HG02840 (cell line): ENCODE results near the gene TLE6.
A peak's percentile ranks its signal among the peaks of the same experiment; 100 is the strongest.
"Not testable (repeated sequence)": the region's sequence is repeated elsewhere in the genome, so short reads cannot be mapped to it uniquely, and the experiment has no call there.

Experiments used
- ATAC-seq: cut with Tn5 transposase; IDR thresholded peaks from one replicate; pipeline ENCODE4 v1.9.1; 2021; ENCODE audit warnings: mild to moderate bottlenecking, moderate library complexity, moderate number of reproducible peaks; ENCODE audit not compliant: unreplicated experiment, low FRiP score

The TLE6 gene

GRCh38 chr19:3026768-3027167 lies 49.4 kb downstream of the TLE6 start:
- no peak for ATAC-seq

DNA sequence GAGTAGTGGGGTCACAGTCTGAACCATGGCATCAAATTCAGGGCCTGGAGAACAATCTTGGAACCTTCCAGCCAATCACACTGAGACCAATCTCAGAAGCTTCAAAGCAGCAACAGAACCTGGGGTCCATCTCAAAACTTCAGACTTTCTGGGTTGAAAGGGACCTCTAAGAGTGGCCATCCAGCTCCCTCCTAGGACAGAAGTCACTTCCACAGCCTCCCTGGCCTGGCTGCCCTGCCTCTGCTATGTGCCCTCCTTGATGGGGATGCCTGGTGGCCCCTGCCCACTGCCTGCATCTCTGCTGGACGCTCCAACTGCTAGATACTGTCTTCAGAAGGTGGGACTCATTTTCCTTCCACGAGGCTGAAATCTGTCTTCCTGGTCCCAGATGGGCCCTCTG lies 49.9 kb downstream of the TLE6 start:
- ATAC-seq: no peak

- no peak for ATAC-seq
Observed at GRCh38 chr19:3027981-3028304, 50.6 kb downstream of the TLE6 start.

DNA sequence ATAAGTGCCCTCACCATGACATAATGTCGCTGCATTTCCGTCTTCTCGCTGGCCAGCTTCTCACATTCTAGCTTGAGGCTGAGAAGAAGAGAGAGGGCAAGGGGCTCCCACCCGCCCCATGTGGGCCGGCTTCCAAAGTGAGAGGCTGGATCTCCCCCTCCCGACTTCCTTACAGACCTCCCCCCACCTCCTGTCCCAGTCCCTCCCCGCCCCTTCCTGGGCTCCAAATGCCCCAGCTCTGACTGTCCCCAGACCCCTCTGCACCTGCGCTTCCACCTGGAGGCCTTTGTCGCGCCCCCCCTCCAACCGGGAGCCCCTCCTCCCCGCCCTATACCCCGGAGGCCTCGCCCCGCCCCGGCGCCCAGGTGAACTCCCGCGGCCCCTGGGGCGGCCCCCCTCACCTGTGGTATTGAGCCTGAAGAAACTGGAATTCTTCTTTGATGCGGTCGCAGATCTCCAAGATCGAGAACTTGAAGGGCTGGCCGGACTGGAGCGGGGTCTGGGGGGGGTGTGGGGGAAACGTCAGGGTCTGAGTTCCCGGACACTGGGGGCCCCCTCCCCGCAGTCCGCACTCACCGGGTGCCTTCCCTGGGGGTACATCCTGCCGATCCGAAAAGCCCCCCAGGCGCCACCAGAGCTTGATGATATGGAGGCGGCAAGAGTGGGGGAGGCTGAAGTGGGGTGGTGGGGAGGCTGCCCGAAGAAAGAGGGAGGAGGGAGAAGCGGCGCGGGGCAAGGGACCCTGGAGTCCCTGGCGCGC lies 51.1 kb downstream of the TLE6 start:
- ATAC-seq: no peak

GRCh38 chr19:3029065-3029923 lies 51.9 kb downstream of the TLE6 start, which contains the start of gene TLE2:
TSS of gene TLE2 (minus strand) at chr19:3029280. CDS start at chr19:3028904, 376 bp downstream.
- ATAC-seq: no peak

DNA sequence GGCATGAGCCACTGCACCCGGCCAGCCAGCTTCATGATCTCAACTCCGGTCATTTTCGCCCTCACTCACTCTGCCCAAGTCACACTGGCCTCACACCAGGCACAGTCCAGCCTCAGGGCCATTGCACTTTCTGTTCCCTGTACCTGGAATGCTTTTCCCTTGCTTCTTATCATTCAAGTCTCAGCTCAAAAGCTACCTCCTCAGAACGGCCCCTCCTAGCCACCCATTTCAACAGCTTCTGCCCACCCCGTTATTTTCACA lies 54.2 kb downstream of the TLE6 start:
- no peak for ATAC-seq

- ATAC-seq: no peak
Observed at GRCh38 chr19:3033595-3034405, 56.4 kb downstream of the TLE6 start.

DNA sequence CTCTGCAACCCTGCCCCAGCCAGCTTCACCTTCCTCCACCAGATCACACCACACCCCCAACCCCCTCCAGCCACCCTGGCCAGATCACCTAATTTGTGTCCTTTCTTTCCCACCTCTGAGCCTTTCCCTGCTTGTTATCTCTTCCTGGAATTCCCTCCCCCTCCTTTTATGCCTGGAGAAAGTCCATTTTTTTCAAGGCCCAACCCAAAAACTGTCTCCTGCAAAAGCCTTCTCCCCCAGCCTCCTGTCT lies 57.0 kb downstream of the TLE6 start:
- no peak for ATAC-seq

- ATAC-seq: no peak
Observed at GRCh38 chr19:3034656-3035541, 57.5 kb downstream of the TLE6 start.

DNA sequence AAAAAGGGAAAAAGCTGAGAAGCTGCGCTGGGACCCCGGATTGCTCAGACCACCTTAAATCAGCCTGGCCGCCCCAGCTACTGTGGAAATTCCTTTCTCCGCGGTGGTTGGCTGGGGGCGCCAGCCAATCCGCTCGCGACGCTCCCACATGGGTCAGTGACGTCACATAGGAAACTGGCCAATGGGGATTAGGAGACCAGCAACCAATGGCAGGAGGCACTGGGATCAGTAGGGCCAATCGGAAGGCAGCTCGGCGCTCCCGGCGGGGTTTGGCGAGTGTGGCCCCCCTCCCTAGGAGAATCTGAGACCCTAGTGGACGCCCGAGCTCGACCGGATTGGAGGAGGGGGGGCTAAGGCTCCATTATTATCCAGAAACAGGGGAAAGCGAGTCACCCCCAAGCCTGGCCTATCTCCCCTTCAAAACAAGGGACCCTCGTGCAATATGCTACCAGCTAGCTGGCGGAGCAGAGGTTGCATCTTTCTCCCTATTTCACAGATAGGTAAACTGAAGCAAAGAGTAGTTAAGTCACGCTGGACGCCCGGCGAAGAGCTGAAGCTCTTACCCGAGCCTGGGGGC lies 58.3 kb downstream of the TLE6 start:
- peak; percentile 82 for ATAC-seq

DNA sequence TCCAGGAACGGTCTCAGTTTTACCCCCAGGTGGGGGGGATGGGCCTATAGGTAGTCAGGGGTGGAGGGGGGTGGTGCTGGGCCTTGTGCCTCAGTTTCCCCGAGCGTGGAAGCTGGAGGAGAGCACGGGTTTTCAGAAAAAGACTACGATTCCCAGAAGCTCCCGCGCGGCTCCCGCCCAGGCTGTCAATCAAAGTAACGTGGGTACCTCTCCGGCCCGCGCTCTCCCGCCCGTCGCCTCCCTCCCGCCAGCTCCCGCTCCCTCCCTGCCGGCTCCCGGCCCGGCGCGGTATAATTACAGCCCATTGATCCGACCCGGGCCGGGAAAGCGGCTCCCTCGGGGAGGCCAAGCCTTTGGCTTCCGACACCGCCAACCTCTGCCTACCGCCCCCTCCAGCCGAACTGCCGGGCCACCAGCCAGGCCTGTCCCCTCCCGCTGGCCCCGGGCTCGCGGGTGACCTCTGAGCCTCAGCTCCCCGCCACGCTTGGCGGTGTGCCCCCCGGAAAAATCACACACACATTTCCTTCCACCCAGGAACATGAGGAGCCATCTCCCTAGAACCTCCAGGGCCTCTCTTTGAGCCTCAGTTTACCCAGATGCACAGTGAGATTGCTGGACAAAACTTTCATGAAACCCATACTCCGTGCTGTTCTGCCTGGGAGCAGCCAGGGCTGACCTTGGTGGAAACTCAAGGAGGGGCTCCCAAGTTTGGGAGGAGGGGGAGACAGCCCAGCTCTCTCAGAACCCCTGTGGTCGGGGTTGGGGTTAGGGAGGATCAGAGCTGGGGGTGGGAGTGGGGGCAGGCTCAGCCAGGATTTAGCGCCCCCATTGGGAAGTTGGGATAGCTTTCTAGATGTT lies 59.0 kb downstream of the TLE6 start:
- peak; percentile 50 for ATAC-seq

DNA sequence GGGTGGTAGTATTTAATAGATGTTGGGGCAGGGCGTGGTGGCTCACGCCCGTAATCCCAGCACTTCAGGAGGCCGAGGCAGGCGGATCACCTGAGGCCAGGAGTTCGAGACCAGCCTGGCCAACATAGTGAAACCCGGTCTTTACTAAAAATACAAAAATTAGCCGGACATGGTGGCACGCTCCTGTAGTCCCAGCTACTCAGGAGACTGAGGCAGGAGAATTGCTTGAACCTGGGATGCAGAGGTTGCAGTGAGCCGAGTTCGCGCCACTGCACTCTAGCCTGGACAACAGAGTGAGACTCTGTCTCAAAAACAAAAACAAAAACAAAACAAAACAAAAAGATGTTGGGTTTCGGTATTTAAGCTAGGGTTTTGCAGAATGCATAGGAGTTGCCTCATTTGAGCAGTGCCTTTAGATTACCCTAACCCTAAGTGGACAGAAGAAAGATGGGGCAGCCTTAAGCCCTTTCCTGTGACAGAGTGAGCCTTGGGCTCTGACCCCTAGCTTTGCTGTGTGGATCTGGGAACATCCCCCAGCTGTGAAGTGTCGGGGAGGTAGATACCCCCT lies 59.7 kb downstream of the TLE6 start:
- not testable (repeated sequence) for ATAC-seq

DNA sequence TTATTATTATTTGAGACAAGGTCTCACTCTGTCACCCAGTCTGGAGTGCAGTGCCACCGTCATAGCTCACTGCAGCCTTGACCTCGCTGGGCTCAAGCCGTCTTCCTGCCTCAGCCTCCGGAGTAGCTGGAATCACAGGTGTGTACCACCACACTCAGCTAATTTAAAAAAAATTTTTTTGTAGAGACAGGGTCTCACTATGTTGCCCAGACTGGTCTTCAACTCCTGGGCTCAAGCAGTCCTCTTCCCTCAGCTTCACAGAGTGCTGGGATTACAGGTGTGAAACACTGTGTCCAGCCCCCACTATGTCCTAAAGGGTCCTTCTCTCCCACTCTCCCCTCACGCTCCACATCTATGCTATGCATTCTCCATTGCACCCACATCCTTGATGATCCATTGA lies 60.9 kb downstream of the TLE6 start:
- no peak for ATAC-seq

GRCh38 chr19:3039125-3039524 lies 61.8 kb downstream of the TLE6 start:
- ATAC-seq: no peak

DNA sequence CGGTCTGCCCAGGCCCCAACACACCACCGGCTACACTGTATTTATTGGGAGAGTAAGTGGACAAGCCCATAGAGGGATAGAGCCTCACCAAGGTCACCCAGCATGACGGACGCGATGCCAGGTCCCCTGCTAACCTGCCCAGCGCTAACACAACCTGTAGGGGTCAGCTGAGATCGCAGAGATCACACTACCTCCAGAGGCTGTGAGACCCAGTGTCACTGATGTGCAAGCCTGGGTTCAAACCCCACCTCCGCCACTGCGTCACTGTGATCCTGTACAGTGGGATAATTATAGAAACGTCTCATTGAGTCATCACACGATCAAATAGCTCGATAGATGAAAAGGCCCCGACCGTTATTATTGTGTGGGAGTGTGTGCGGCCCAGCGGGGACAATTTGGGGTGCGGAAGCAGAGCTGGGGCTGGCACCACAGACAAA lies 62.3 kb downstream of the TLE6 start:
- no peak for ATAC-seq

- ATAC-seq: no peak
Observed at GRCh38 chr19:3041327-3041726, 64.0 kb downstream of the TLE6 start.

DNA sequence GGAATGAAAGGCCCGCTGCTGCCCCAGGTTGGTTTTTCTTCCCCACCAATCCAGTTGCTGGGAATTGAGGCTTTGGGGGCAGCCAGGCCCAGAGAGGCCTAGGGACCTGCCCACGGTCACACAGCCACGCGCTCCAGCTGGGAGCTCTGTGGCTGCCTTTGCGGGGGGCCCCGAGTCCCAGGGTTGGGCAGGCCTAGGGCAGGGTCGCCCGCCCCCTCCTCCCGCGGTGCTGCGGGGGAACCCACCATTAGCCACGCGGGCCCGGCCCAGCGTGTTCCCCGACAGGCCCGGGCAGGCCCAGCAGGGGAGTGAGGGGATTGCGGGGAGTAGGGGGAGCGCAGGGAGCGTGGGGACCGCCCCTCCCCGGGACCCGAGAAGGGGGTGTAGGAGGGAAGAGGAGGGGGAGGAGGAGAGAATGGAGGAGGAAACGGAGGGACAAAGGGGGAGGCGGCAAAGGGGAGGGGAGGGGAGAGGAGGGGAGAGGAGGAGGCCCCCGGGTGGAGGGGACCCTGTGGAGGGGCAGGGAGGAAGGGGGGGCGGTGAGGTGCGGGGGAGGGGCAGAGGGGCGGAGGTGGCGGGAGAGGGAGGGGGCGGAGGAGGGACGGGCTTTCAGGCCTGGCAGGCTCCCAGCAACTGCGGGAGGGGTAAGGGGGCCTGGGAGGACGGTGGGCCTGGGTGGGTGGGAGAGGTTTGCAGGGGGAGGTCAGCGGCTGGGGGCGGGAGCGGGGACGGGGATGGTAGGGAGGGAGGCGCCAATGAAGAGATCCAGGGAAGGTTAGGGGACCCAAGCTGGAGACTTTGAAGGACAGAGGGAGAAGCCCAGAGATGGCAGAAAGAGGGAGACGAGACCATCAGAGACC lies 64.6 kb downstream of the TLE6 start:
- no peak for ATAC-seq
